ENCODE results near the gene SLC1A2. TPM values are rescaled to one million over a fixed set of nuclear protein-coding genes. Genes with fewer than 3 reads are reported as not detected.
A peak's percentile ranks its signal among the peaks of the same experiment; 100 is the strongest.

The SLC1A2 gene
- 10 to 100 TPM in 1 of 4 donors, 1 to 10 TPM in 3; 1.0 to 11.5 (median 5.0) TPM for total RNA-seq

DNA sequence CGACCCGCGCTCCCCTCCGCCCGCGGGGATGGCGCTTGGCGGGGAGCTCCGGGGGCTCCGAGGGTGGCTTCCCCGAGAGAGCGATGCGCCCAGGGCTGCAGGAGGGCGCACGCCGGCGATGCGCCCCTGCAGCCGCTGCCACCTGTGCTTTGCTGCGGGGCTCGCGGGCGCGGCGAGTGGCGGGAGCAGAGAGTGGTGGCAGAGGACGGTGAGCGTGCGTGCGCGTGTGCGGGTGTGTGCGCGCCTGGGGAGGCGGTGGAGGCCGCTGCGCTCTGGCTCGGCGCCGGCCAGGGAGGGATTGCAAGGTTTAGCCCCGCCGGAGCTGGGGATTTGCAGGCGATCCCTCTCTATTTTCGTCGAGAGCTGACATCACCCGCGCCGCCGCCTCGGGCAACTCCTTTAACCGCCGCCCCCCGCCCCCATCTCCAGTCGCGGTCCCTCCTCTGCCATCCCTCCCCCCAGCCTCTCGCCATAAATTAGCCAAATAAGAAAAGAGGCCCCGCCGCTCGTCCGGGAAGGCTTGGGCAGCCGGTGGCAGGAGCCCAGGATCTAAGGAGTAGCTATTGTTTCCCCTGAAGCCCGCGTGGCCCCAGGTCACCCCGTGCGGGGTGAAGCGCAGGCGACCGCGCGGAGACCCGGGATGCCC is at the start of gene SLC1A2:
TSS of gene SLC1A2 (minus strand) at position 375 of the 646 bp plus-strand sequence. CDS start 592 bp downstream, outside the sequence.
- Histone ChIP-seq H3K27ac (no peak within 1 kb of the TSS), H3K9me3 (no peaks in the 10 kb centered on the region), H3K4me1 (no peaks in the 10 kb centered on the region), H3K4me3 (peak within 1 kb of the TSS; percentile 22 to 27), H3K27me3 (no peaks in the 10 kb centered on the region), H3K36me3 (no peaks in the 10 kb centered on the region)
- peak; percentile 18 to 27 for DNase-seq
- intact Hi-C loops (cut with DNase I; ENCODE audit: low total_unique reads): no loop called here
- TF ChIP-seq, protein P1, sequence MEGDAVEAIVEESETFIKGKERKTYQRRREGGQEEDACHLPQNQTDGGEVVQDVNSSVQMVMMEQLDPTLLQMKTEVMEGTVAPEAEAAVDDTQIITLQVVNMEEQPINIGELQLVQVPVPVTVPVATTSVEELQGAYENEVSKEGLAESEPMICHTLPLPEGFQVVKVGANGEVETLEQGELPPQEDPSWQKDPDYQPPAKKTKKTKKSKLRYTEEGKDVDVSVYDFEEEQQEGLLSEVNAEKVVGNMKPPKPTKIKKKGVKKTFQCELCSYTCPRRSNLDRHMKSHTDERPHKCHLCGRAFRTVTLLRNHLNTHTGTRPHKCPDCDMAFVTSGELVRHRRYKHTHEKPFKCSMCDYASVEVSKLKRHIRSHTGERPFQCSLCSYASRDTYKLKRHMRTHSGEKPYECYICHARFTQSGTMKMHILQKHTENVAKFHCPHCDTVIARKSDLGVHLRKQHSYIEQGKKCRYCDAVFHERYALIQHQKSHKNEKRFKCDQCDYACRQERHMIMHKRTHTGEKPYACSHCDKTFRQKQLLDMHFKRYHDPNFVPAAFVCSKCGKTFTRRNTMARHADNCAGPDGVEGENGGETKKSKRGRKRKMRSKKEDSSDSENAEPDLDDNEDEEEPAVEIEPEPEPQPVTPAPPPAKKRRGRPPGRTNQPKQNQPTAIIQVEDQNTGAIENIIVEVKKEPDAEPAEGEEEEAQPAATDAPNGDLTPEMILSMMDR (IDR thresholded peaks at IDR 0.05): no peak
- TF ChIP-seq POLR2A (IDR thresholded peaks at IDR 0.05): no peak

DNA sequence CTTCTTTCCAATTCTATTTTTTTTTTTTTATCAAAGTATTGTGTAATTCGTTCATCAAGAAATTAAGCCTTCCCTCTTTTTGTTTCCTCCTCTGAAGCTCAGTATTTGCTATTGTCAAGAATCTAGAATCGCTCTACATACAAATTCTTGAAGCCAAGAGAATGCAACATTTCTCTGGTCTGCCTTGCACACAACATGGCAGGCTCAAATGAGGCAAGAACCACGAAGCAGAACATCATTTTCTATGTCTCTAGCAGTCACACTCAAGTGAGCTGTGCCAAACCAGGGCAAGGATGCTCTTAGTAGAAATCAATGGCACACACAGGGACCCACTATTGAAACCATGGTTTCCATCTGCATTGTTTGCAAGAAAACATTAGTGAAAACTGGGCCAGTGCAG is 46.7 kb upstream of the SLC1A2 start:
- no peaks in the 10 kb centered on the region for H3K36me3 ChIP-seq
- TF ChIP-seq, protein P1 (IDR thresholded peaks at IDR 0.05): no peak
- no peak for TF ChIP-seq POLR2A (IDR thresholded peaks at IDR 0.05)
- no peaks in the 10 kb centered on the region for H3K9me3 ChIP-seq
- H3K4me1 ChIP-seq: no peaks in the 10 kb centered on the region
- no peaks in the 10 kb centered on the region for H3K27me3 ChIP-seq
- H3K4me3 ChIP-seq: no peak overlapping the region
- no peak overlapping the region for H3K27ac ChIP-seq
- intact Hi-C loops (cut with DNase I; ENCODE audit: low total_unique reads): no loop called here
- DNase-seq: no peak

DNA sequence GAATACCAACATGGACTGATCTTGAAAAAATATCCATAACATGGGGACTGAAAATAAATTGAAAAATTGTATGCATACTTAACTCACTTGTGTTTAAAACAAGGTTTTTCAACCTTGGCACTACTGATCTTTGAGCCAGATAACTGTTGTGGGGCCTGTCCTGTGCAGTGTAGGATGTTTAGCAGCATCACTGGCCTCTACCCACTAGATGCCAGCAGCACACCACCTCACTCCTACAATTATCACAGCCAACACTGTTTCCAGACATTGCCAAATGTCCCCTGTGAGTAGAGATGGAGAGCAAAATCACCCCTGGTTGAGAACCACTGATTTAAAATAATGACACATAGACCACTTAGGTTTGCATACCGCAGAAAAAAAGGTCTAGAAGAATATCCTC is 45.0 kb upstream of the SLC1A2 start:
- H3K4me1 ChIP-seq: no peaks in the 10 kb centered on the region
- no peaks in the 10 kb centered on the region for H3K36me3 ChIP-seq
- DNase-seq: no peak
- no peaks in the 10 kb centered on the region for H3K27me3 ChIP-seq
- no peaks in the 10 kb centered on the region for H3K9me3 ChIP-seq
- intact Hi-C loops (cut with DNase I; ENCODE audit: low total_unique reads): no loop called here
- no peak overlapping the region for H3K27ac ChIP-seq
- TF ChIP-seq POLR2A (IDR thresholded peaks at IDR 0.05): no peak
- TF ChIP-seq, protein P1 (IDR thresholded peaks at IDR 0.05): peak in 1 of 4 experiments; percentile 8
- no peak overlapping the region for H3K4me3 ChIP-seq

DNA sequence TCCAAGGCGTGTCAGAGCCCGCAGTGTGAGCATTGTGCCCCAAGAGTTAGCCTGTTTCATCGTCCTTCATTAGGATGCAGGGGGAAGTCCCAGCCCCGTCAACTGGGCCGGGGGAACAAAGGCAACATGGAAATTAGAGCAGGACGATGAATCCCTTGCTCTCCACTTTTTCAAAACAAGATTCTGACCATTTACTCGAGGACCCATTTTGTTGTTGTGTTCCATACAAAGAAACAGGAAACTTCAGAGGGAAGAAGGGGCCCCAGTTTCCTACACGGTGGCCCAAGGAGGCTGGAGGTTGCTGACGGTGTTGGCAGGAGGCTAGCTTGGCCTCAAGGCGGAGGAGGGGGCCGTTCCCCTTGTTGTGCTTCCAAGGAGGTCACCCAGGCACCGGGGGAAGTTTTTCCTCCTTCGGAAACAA is 44.0 kb upstream of the SLC1A2 start:
- DNase-seq: no peak
- intact Hi-C loops (cut with DNase I; ENCODE audit: low total_unique reads): no loop called here
- Histone ChIP-seq H3K27ac (no peak overlapping the region), H3K4me1 (no peaks in the 10 kb centered on the region), H3K9me3 (no peaks in the 10 kb centered on the region), H3K27me3 (no peaks in the 10 kb centered on the region), H3K4me3 (no peak overlapping the region), H3K36me3 (no peaks in the 10 kb centered on the region)
- no peak for TF ChIP-seq POLR2A (IDR thresholded peaks at IDR 0.05)
- TF ChIP-seq, protein P1 (IDR thresholded peaks at IDR 0.05): no peak

DNA sequence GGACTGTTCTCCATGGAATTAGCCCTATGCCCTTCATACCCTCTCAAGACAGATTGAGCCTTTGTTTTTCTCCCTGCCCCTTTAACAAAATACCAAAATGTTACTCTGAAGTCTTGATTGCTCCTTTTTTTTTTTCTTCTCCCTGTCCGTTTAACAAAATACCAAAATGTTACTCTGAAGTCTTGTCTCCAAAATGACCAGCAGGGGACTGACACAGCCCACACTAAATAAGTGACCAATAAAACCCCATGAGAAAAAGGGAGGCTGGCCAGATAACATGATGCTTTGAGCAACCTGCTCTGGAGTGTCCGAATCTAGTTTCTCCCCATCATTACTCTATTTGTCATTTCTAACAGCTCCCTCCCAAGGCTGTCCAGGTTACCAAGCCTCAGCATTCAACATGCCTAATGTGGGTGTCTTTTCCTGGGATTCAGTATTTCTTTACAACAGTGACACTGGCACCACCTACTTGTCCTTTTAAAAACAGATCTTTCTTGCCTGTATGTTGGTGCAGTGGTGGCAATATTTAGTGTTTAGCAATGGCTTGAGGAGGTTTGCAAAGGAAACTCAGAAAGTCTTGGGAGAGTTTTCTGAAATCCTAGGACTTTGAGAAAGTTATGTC is 42.7 kb upstream of the SLC1A2 start:
- H3K27me3 ChIP-seq: no peaks in the 10 kb centered on the region
- intact Hi-C loops (cut with DNase I; ENCODE audit: low total_unique reads): no loop called here
- H3K27ac ChIP-seq: no peak overlapping the region
- TF ChIP-seq, protein P1 (IDR thresholded peaks at IDR 0.05): no peak
- TF ChIP-seq POLR2A (IDR thresholded peaks at IDR 0.05): no peak
- H3K36me3 ChIP-seq: no peaks in the 10 kb centered on the region
- H3K4me1 ChIP-seq: no peaks in the 10 kb centered on the region
- H3K9me3 ChIP-seq: no peaks in the 10 kb centered on the region
- no peak overlapping the region for H3K4me3 ChIP-seq
- no peak for DNase-seq

Measured in uterus (tissue), 4 donors.